Midbrain (tissue), 1 donor: Measurements from ENCODE around the gene NME4.

ENCODE experiments used
- DNase-seq: peaks from one replicate; lab custom pipeline; 2025; lab: John Stamatoyannopoulos, UW

The NME4 gene

DNA sequence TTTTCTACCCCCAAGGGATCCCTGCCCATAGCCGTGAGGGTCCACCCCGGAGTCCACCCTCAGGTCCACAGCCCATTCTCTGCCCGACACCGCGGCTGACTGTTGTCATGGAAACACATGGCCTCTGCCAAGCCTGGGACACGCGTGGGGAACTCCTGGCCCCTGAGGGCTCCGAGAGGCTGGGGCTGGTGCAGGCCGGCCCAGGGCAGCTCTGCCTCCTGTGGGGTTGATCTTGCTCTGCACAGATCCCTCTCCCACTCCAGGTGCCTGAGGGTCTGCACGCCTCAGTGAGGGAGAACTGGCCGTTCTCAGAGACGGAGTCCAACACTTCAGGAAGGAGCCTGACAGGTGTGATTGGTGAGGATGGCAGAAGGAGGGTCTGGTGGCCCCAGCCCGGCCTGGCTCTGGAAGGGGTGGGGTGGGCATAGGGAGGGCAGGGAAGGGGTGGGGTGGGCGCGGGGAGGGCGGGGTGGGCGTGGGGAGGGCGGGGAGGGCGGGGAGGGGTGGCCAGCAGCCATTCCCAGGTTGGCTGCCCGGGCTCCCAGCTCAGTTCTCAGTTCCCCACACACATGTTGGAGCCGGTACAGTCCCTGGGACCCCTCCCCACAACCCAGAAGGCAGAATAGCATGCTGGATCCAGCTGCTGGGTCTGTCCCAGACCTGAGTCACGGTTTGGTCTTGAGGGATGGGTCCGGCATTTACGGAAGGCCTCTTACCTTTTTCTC lies 33.1 kb upstream of the NME4 start:
- no peak for DNase-seq

- no peak for DNase-seq
Measured at GRCh38 chr16:364595-365491, 32.2 kb upstream of the NME4 start.

- no peak for DNase-seq
Measured at GRCh38 chr16:366476-366875, 30.5 kb upstream of the NME4 start.

- no peak for DNase-seq
Measured at GRCh38 chr16:367333-367903, 29.6 kb upstream of the NME4 start.

GRCh38 chr16:368388-369158 lies 28.4 kb upstream of the NME4 start:
- DNase-seq: no peak

DNA sequence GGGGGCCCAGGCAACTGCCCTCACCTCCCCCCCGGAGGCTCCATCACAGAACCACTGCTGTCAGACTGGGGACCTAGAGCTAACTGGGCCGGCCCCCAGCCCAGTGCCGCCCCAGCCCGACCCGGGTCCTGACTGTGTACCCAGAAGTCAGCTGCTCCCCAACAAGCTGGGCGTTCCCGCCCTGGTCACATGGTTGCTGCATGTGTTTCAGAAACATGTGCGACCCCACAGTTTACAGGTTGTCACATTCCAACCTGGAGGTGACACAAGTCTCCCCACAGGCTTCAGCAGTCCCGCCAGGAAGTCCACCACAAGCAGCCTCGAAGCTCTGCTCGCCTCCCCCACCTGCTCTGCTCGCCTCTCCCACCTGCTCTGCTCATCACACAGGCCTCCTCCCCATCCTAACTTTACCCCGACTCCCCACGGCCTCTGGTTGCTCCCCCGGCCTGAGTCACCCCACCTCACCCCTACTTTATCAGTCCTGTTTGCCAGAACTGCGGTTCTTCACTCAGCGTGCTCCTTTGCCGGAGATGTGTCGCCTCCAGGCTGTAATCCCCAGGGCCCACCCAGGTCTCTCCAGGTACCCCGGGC lies 27.6 kb upstream of the NME4 start:
- DNase-seq: no peak

DNA sequence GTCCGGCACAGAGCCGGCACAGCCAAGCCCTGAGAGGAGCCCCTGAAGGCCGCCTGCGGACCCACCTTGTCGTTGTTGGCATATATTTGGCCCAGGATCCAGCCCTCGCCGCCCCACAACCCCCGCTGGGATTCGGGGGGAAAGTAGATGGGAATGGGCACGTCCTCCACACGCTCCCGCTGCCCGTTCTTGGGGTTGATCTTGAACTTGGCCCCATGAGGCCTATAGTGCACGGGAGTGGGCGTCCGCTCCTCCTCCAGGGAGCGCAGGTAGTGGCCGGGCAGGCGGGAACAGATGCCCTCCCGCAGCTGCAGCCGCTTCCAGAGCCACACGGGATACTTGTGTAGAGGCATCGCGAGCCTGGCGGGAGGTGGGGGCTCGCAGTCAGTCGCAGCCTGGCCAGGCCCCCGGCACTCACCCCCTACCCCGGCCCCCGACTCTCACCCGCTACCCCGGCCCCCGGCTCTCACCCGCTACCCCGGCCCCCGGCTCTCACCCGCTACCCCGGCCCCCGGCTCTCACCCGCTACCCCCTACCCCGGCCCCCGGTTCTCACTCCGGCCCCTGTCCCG lies 27.0 kb upstream of the NME4 start:
- DNase-seq: no peak

- DNase-seq: peak; percentile 95
Measured at GRCh38 chr16:370443-370842, 26.6 kb upstream of the NME4 start, which contains the start of gene MRPL28. Gene MRPL28 (minus strand): TSS chr16:370538. CDS start chr16:370218, 320 bp downstream.

DNA sequence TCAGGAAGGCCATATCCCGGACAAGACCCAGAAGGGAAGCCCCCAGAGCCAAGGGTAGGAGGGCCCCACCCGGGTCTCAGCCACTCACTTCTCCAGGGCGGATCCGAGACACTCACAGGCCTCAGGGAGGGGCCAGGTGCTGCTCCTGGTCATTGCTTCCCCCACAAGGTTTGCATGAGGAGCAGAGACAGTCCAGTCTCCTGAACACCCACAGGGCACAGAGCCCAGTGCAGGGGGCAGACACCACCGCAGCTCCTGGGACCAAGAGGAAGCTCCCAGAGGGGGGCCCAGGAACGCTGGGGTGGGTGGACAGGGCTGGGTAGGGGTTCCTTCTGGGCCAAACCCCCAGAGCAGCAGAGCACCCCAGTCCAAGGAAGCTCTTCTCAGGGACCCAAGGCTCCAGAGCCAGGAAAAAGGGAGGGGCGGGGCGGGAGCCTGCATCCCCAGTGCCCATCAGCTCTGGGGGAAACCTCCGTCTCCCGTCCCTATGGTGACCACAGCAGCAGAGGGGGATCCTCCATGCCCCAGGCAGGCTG lies 26.0 kb upstream of the NME4 start:
- DNase-seq: no peak

DNA sequence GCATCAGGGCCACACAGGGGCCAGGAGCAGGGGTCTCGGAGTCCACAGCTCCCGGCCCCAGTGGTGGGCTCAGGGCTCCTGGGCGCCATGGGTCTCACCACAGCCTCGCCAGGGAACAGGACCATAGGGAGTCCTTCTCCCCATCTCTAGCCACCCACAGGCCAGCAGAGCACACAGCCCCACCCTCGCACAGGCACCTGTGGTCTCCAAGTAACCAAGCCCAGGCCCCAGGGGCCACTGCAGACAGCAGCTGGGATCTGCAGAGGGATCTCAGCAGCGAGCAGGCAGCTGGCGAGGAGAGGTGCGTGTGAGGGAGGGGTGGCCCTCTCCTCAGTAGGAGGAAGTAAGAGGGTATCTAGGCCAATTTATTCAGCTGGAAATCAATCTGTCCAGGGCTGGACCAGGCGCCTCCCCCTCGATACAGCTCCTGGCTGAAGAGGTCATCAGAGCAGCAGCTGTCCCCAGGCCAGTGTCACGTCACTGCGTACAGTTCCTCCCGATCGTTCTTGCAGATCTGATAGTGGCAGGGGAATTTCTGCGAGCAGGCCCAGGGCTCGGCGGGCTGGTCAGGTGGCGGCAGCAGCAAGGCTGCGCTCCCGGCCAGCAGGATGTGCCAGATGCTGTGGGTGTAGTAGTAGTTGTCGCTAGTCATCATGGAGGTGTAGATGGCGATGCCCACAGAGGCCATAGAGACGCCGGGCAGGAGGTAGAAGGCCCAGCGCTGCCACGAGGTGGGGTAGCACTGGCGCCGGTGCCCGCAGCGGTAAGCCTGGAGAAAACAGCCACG lies 25.3 kb upstream of the NME4 start:
- DNase-seq: no peak

- no peak for DNase-seq
Measured at GRCh38 chr16:372302-372983, 24.6 kb upstream of the NME4 start.

- DNase-seq: no peak
Measured at GRCh38 chr16:373020-373598, 23.9 kb upstream of the NME4 start.

DNA sequence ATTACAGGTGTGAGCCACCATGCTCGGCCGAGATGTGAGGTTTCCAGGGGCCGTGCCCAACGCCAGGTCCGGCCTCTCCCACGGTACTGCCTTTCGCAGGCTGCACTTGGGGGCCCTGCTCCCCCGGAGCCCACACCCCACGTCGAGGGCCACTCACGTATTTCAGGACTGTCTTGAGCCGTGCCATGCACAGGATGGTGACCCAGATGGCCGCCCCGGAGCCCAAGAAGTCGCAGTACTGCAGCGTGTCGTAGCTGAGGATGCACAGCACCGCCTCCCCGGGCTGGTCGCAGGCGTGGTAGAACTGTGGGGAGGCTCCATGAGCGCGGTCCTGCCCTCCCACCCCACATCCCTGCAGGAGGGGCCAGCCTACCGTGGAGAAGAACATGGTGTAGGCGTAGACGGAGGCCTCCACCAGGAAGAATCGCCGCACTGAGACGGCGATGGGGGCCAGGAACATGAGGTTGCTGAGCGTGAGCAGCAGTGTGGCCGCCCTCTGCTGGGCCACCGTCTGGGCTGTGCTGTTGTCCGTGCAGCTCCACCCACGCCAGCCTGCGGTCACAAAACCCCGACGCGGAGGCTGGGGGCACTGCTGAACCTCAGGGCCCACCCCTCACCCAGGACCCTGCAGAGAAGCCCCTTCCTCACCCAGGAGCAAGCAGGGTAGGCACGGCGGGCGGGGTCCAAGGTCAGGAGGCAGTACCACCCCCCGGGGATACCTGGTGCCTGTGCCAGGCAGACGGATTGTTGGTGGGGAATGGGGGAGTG lies 23.0 kb upstream of the NME4 start:
- no peak for DNase-seq

- DNase-seq: no peak
Measured at GRCh38 chr16:374616-374926, 22.4 kb upstream of the NME4 start.

GRCh38 chr16:375212-375611 lies 21.8 kb upstream of the NME4 start:
- DNase-seq: no peak

DNA sequence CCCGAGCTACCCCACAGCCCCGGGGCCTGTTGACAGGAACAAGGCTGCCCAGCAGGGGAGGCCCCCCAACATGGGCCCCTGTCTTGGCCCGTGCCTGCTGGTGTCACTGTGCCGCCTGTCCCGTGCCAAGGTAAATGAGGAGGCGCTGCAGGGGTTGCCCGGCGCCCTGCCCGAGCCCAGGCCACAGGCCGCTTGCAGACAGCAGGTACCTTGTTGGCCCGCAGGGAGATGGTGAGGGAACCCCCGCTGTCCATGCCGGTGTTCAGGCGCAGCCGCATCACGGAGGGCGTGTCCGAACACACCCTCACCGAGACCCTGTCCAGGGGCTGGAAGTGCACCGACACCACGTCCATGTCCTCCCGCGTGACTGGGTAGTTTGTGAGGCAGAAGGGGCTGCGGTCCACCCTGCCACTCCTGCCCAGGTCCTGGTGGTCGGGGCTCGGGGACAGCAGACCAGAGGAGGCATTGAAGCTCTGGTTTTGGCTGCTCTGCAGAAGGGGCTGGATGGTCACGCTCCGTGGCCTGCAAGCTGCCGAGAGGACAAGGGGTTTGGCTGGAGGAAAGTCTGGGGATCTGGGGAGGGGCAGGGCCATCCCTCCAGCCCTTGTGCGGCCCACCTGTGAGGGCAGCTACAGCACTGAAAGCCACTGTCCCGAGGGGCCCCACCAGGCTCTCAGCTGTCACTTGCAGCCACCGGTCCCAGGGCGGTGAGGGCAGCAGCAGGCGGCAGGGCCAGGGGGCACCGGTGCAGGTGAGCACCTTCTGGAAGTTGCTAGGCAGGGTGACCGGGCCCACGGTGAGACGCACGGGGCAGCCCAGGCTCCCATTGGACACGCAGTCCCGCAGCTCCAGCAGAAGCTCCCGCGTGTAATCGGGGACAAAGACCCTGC lies 20.8 kb upstream of the NME4 start:
- DNase-seq: no peak

GRCh38 chr16:376817-377418 lies 20.1 kb upstream of the NME4 start:
- DNase-seq: no peak
